ENCODE measurements around the gene ARHGAP26.
A peak's percentile ranks its signal among the peaks of the same experiment; 100 is the strongest.

The ARHGAP26 gene

DNA sequence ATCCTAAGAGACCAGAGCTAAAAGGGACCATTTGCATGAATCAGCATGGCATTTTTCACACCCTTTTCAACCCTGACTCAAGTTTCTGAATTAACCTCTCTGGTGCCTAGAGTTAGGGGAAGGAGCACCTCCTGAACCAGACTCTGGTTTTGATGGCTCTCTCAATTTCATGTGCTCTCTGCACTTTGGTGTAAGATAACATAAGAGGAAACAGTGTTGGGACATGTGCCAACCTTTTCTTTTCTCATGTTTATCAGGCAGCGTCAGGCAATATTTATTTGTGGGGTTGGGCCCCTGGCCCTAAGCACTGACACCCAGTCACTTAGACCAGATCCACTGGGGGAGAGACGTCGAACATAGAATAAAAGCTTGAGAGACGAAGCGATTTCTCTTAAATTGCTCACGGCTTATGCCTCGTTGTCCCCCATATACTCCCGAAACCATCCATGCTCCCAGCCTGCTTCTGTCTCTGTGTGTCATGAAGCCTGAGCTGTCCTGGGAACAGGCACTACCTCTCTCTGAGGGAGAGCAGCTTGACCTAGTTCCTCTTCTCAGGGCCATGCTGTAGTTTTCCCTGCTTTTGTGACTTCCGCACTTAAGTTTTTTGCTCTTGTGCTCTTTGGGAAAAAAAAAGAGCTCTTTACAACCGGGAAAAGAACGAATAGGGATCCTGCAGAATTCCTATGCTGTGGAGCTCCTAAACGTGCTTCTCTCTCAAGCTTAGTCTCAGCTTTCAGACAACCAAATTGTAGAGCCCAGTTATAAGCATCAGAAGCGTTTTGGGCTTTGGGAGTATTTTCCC is 437.6 kb downstream of the ARHGAP26 start:
- DNase-seq (ENCODE audit: low read depth) = no peak
- H3K4me3 ChIP-seq (ENCODE audit: low read depth, low read length) = peak overlapping the region; percentile 9; the same call in 1 of the 2 replicates
- TF ChIP-seq, protein P1, sequence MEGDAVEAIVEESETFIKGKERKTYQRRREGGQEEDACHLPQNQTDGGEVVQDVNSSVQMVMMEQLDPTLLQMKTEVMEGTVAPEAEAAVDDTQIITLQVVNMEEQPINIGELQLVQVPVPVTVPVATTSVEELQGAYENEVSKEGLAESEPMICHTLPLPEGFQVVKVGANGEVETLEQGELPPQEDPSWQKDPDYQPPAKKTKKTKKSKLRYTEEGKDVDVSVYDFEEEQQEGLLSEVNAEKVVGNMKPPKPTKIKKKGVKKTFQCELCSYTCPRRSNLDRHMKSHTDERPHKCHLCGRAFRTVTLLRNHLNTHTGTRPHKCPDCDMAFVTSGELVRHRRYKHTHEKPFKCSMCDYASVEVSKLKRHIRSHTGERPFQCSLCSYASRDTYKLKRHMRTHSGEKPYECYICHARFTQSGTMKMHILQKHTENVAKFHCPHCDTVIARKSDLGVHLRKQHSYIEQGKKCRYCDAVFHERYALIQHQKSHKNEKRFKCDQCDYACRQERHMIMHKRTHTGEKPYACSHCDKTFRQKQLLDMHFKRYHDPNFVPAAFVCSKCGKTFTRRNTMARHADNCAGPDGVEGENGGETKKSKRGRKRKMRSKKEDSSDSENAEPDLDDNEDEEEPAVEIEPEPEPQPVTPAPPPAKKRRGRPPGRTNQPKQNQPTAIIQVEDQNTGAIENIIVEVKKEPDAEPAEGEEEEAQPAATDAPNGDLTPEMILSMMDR (IDR thresholded peaks at IDR 0.05; ENCODE audit: low read depth, low read length, missing control alignments) = no peak

DNA sequence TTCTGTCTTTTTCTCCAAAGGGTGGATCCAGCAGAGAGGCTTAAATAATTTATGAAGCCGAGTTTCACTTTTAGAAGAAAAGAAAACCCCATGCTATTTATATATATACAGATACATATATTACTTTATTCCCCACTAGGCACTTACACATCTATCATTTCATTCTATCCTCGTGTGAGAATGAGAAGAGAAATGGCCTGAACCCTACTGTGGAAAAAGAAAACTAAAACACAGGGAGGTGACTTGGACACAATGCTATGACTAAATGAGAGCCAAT is 438.1 kb downstream of the ARHGAP26 start:
- no peak for DNase-seq (ENCODE audit: low read depth)
- TF ChIP-seq, protein P1 (IDR thresholded peaks at IDR 0.05; ENCODE audit: low read depth, low read length, missing control alignments) = no peak
- no peak overlapping the region; the same call in 1 of the 2 replicates for H3K4me3 ChIP-seq (ENCODE audit: low read depth, low read length)

DNA sequence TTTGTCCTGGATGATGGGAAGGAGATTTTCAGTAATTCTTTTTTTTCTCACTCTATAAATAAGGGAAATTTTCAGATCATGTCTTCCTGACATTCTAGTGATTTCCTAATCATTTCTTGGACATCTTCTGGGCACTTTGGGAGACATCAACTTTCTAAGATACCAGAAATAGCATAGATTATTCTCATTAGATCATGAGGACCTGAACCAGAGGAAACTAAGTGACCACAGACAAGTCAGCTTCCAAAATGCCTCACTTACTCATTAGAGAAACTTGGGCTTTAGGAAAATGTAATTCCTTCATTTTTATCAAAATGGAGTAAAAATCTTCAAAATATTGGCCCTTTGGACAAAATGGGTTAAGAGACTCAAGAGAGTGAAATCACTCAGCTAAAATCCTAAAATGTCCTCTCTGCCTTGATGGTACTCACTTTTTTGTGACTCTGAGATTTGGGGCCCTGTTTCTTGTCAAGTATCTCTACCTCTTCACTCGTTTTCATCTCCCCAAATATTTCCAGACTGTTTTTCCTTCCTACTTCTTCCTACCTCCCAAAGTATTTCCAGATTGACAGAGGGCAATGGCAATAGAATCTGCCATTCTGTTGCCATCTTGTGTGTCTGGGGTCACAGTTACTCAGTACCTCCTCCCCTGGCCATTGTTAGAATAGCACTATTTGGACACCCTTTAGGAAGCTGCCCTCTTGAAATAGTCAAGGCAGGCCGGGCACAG is 438.8 kb downstream of the ARHGAP26 start:
- DNase-seq (ENCODE audit: low read depth) = no peak

DNA sequence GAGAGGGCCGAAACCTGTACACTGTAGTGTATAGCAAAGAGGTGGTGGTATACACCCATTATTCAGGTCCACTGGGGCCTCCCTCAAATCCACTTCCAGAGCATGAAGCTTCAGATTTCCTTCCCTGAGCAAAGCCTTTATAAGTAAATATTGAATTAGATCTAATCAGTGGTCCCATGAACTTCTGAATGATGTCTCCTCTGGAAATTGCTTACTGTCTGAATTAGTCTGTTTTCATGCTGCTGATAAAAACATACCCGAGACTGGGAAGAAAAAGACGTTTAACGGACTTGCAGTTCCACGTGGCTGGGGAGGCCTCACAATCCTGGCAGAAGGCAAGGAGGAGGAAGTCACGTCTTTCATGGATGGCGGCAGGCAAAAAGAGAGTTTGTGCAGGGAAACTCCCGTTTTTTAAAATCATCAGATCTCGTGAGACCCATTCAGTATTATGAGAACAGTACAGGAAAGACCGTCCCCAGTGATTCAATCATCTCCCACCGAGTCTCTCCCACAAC is 439.8 kb downstream of the ARHGAP26 start:
- DNase-seq (ENCODE audit: low read depth) = no peak
- no peak overlapping the region for H3K4me3 ChIP-seq (ENCODE audit: low read depth, low read length)
- TF ChIP-seq, protein P1 (IDR thresholded peaks at IDR 0.05; ENCODE audit: low read depth, low read length, missing control alignments) = no peak

More for the DNA sequence above, 438.8 kb downstream of the ARHGAP26 start:
- TF ChIP-seq, protein P1 (IDR thresholded peaks at IDR 0.05; ENCODE audit: low read depth, low read length, missing control alignments) = peak; percentile 57
- no peak overlapping the region; the same call in 1 of the 2 replicates for H3K4me3 ChIP-seq (ENCODE audit: low read depth, low read length)

- TF ChIP-seq, protein P1 (IDR thresholded peaks at IDR 0.05; ENCODE audit: low read depth, low read length, missing control alignments) = no peak
- DNase-seq (ENCODE audit: low read depth) = no peak
- no peak overlapping the region for H3K4me3 ChIP-seq (ENCODE audit: low read depth, low read length)
These were observed 440.4 kb downstream of the ARHGAP26 start for GRCh38 chr5:143210576-143210975.

DNA sequence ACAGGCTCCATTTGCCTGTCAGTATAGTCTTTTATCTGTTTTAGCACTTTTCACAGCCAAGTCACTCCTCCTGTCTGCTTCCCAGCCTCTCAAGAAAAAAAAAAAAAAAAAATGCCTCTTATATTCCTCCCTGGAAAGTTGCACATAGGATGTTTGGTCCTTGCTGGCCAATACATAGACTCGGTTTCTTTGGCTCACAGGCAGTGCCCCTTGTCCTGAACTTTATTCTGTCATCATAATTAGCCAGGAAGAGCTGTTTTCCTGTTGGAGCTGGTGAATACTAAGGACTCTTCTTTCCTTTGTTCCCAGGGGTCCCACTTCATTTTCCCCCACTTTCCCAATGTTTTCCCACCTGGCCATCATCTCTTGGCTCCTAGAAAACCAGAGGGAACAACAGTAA is 442.1 kb downstream of the ARHGAP26 start:
- TF ChIP-seq, protein P1 (IDR thresholded peaks at IDR 0.05; ENCODE audit: low read depth, low read length, missing control alignments) = no peak
- H3K4me3 ChIP-seq (ENCODE audit: low read depth, low read length) = no peak overlapping the region
- no peak for DNase-seq (ENCODE audit: low read depth)
